ENCODE measurements around the gene CHRNE.

DNA sequence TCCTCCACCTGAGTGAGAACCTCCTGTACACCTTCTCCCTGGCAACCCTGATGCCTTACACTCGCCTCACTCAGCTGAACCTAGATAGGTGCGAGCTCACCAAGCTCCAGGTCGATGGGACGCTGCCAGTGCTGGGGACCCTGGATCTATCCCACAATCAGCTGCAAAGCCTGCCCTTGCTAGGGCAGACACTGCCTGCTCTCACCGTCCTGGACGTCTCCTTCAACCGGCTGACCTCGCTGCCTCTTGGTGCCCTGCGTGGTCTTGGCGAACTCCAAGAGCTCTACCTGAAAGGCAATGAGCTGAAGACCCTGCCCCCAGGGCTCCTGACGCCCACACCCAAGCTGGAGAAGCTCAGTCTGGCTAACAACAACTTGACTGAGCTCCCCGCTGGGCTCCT lies 29.9 kb upstream of the CHRNE start:
- TF ChIP-seq JUNB (IDR thresholded peaks at IDR 0.05) (no peak), CBX8 (IDR thresholded peaks at IDR 0.05) (no peak), CTCF (IDR thresholded peaks at IDR 0.05) (no peak), EP300 (IDR thresholded peaks at IDR 0.05) (no peak)
